Esophagus muscularis mucosa (tissue), 4 donors: ENCODE data around the gene POLD4. TPM values are rescaled to one million over a fixed set of nuclear protein-coding genes. Genes with fewer than 3 reads are reported as not detected.

ENCODE experiments used
- DNase-seq: peaks from one replicate; pipeline ENCODE4 v3.0.0-alpha.2; 2017; ENCODE audit errors: extremely low spot score
- H3K27ac ChIP-seq, 4 donors: fragments of 200-600 bp; sonication (generic); replicated peaks in 1 of 4; 1 replicate in 3 of 4; 2 replicates in 1 of 4; pipeline ENCODE4 v1.5.1; 2016 to 2019; ENCODE audit warnings: mild to moderate bottlenecking in 1 of 4
- H3K27me3 ChIP-seq, 4 donors: fragments of 200-600 bp; sonication (generic); one replicate each; pipeline versions ENCODE4 v1.5.1 to v1.6.0; 2016 to 2019
- H3K36me3 ChIP-seq, 4 donors: fragments of 200-600 bp; sonication (generic); one replicate each; pipeline ENCODE4 v1.5.1; 2016 to 2019
- H3K4me1 ChIP-seq, 4 donors: fragments of 200-600 bp; sonication (generic); one replicate each; pipeline ENCODE4 v1.5.1; 2016 to 2019
- H3K4me3 ChIP-seq, 4 donors: fragments of 200-600 bp; sonication (generic); 1 replicate in 2 of 4; 2 replicates in 2 of 4; pipeline ENCODE4 v1.5.1; 2016 to 2019; ENCODE audit warnings: mild to moderate bottlenecking in 4 of 4, moderate library complexity in 1 of 4
- H3K9me3 ChIP-seq, 4 donors: fragments of 200-600 bp; sonication (generic); 1 replicate in 3 of 4; 2 replicates in 1 of 4; pipeline ENCODE4 v1.5.1; 2016 to 2019
- EP300 ChIP-seq: sonication (generic); formaldehyde crosslinking; IDR thresholded peaks from one replicate; pipeline ENCODE4 v1.6.1; 2017; ENCODE audit warnings: antibody characterized with exemption
- POLR2A ChIP-seq: fragments of 450-650 bp; IDR thresholded peaks from one replicate; pipeline ENCODE4 v1.6.1; 2017; ENCODE audit warnings: antibody characterized with exemption, moderate library complexity, mild to moderate bottlenecking, low read depth
- POLR2AphosphoS5 ChIP-seq, 2 donors: sonication (generic); formaldehyde crosslinking; IDR thresholded peaks; one replicate each; pipeline ENCODE4 v1.6.1; 2017; ENCODE audit warnings: antibody characterized with exemption in 2 of 2
- WGBS: methylation state at CpG from one replicate; pipeline ENCODE4 v1.1.5; 2018; 5-methylcytosine and 5-hydroxymethylcytosine counted together
- intact Hi-C: fragments of 100-400 bp; cut with DNase I; formaldehyde crosslinking; loops from one replicate; pipeline ENCODE4 v1.15.1; 2023
- total RNA-seq, 4 donors: library from RNA; depleted of rRNA; stranded (reverse); fragments of >200 nt; gene quantifications; one replicate each; pipeline versions ENCODE4 v1.1.0 to v1.2.1, GENCODE V29; 2016
- TF ChIP-seq, protein P1 (sequence below), 3 experiments: fragments of 200-600 bp in 2 of 3; fragments of 450-650 bp in 1 of 3; sonication (generic) in 2 of 3; IDR thresholded peaks; one replicate each; pipeline ENCODE4 v1.5.1; 2017 to 2019; ENCODE audit warnings: antibody characterized with exemption in 3 of 3, mild to moderate bottlenecking in 2 of 3, moderate library complexity in 1 of 3

Gene POLD4
- total RNA-seq, 4 donors from 2014 or later, result 77.2 to 106 (median 83.1) TPM

DNA sequence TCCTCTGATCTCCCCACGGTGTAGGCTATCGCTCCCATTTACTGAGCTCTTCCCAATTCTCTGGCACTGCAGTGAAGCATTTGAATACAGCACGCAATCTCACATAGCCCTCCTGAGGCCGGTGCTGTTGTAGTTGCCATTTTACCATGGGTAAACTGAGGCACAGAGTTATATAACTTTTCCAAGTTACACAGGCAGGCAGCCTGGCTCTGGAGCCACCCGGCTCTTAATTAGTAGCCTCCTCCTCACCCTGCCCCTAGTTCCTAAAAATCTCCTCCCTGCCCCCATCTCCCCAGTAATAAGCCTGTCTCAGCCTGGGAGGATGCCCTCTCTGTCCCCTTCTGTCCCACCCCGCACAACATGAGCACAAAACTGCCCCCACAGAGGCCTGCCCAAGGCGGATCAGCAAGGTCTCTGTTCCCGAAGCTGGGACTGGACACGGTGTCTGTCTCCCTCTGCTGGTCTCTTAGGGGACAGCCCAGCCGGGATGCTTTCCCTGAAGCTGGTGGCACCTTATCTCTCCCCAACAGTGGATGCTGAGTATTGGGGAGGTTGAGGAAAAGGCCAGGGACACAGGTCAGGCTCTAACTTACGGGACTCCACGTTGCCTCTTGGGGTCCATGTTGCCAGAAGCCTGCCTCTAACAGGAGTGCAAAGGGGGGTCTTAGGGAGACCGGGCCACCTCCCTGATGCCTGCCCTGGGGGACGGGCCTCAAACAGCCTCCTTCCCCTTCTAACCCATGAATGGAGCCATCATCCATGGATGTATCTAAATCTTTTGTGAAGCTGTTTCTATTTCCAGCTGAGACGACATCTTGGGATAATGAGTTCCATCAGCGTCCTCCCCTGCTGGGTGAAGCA lies 29.2 kb upstream of the POLD4 start:
- Histone ChIP-seq H3K36me3 (no peaks in the 10 kb centered on the region), H3K27ac (no peak overlapping the region), H3K4me3 (no peak overlapping the region), H3K4me1 (peaks cover 3 to 35% (median 17%) of the 10 kb centered on the region in 4 donors), H3K9me3 (no peaks in the 10 kb centered on the region), H3K27me3 (no peaks in the 10 kb centered on the region)
- intact Hi-C loops, result loop anchor here (2.0 to 5.0 kb wide), 3 partner anchors 26 to 120 kb away; no protein-coding TSS in a partner anchor
- 47% methylated on average over 12 of the region's 16 CpGs for WGBS
- DNase-seq, result no peak
- no peak for TF ChIP-seq EP300
- TF ChIP-seq, protein P1, sequence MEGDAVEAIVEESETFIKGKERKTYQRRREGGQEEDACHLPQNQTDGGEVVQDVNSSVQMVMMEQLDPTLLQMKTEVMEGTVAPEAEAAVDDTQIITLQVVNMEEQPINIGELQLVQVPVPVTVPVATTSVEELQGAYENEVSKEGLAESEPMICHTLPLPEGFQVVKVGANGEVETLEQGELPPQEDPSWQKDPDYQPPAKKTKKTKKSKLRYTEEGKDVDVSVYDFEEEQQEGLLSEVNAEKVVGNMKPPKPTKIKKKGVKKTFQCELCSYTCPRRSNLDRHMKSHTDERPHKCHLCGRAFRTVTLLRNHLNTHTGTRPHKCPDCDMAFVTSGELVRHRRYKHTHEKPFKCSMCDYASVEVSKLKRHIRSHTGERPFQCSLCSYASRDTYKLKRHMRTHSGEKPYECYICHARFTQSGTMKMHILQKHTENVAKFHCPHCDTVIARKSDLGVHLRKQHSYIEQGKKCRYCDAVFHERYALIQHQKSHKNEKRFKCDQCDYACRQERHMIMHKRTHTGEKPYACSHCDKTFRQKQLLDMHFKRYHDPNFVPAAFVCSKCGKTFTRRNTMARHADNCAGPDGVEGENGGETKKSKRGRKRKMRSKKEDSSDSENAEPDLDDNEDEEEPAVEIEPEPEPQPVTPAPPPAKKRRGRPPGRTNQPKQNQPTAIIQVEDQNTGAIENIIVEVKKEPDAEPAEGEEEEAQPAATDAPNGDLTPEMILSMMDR (IDR thresholded peaks at IDR 0.05), result peak; percentile 95 to 100 (median 99)
- TF ChIP-seq POLR2A, result no peak
- TF ChIP-seq POLR2AphosphoS5 (IDR thresholded peaks at IDR 0.05), result peak; percentile 35 to 65

DNA sequence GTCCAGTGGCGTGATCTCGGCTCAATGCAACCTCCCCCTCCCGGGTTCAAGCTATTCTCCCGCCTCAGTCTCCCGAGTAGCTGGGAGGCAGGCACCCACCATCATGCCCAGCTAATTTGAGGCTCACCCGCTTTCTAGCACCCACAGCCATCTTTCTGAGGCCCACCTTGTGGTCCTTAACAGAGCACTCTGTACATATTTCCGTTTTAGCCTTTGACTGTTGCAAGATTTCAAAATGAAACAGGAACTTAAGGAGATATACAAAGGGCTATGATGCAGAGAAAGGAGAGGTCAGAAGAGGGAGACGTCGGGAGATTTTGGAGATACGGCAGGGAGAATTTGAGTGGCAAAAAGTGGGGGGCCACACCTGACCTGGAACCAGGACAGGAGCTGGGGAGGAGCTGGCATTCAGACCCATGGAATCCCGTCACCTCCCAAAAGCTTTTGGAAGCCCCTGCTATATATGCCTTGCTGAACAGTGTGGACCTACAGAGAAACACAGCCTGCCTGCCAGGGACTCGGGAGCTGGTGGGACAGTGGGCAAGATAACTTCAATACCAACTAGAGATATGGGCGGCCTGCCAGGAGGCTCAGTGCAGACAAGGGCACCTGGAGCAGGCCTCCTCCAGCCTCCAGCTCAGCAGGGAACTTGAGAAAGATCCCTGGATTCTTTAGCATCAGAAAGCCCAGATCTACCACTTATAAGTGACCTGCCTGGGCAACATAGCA lies 28.1 kb upstream of the POLD4 start:
- TF ChIP-seq EP300 (no peak), POLR2A (no peak), POLR2AphosphoS5 (IDR thresholded peaks at IDR 0.05) (no peak)
- TF ChIP-seq, protein P1 (IDR thresholded peaks at IDR 0.05), result no peak
- 86% methylated on average over 11 of the region's 13 CpGs for WGBS
- Histone ChIP-seq H3K4me3 (no peak overlapping the region), H3K4me1 (peaks cover 3 to 35% (median 17%) of the 10 kb centered on the region in 4 donors), H3K9me3 (no peaks in the 10 kb centered on the region), H3K27me3 (no peaks in the 10 kb centered on the region), H3K36me3 (no peaks in the 10 kb centered on the region), H3K27ac (peak overlapping the region in 1 of 4 donors; percentile 6)
- intact Hi-C loops, result loop anchor here (5.0 kb wide), 2 partner anchors 34 to 119 kb away; no protein-coding TSS in a partner anchor
- DNase-seq, result no peak

DNA sequence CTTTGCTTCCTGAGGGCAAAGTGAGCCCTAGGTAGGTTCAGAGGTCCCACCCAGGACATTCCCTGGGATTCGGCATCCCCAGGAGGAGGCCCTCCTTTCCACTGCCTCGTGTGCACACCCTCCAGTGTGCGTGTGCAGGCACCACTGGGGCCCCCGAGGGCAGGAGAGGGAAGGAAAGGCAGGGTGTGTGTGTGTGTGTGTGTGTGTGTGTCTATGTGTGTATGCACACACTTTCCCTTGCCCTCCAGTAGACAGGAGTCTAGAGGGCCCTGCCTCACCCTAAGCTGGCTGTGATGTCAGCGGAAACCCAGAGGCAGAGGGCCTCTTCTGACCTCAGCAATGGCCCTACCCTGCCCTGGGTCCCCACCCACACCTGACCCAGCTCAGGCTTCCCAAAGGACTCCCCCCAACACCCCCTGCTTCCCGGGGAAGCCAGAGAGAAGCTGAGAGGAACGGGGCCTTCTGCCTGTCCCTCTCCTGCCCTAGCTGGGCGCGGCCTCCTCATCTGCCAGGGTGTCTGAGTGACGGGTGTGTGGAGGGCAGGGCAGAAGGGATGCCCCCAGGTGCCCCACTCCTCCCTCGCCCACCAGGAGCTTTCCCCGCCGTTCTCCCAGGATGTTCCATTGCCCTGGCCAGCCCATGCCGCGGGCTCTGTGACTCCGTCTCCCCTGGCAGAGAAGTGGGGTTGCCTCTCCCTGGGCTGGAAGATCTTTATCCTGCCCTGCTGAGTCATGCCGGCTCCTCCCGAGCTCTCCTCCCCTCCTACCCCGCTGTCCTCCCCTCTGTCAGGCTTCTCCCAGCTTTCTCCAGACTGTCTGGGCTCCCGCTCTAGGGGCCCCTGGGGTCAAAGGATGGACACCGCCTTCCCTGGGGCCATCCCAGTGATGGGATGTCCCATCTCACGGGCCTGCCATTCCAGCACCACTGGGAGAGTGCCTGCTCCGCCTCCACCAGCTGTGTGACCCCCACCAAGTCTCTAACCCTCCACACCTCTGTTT lies 26.0 kb upstream of the POLD4 start:
- H3K4me1 ChIP-seq, result peaks cover 17 to 39% (median 21%) of the 10 kb centered on the region in 4 donors
- TF ChIP-seq, protein P1 (IDR thresholded peaks at IDR 0.05), result no peak
- TF ChIP-seq EP300, result no peak
- no peak for TF ChIP-seq POLR2AphosphoS5 (IDR thresholded peaks at IDR 0.05)
- no peak for TF ChIP-seq POLR2A
- intact Hi-C loops, result loop anchor here (5.0 kb wide), 2 partner anchors 32 to 117 kb away; no protein-coding TSS in a partner anchor
- no peak overlapping the region for H3K27ac ChIP-seq
- no peak for DNase-seq
- H3K4me3 ChIP-seq, result no peak overlapping the region
- H3K27me3 ChIP-seq, result no peaks in the 10 kb centered on the region
- no peaks in the 10 kb centered on the region for H3K9me3 ChIP-seq
- 81% methylated on average over 14 of the region's 23 CpGs for WGBS
- H3K36me3 ChIP-seq, result no peaks in the 10 kb centered on the region

DNA sequence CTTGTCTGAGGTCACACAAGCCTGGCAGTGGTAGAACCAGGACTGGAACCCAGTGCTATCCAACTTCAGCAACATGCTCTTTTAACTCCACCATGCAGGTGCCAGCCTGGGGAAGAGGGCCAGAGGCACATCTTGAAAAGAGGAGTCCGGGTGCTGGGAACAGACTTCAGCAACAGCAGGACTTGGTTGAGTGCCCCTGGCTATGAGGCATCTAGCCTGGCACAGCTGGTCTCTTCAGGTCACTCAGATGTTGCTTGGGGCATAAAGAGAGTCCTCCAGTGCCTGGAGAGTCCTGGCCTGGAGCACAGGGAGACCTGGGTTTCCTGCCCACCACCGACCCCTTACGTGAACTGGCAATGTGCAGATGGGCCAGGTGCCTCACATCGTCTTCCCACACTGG lies 25.2 kb upstream of the POLD4 start:
- H3K27ac ChIP-seq, result no peak overlapping the region
- no peak for TF ChIP-seq EP300
- TF ChIP-seq, protein P1 (IDR thresholded peaks at IDR 0.05), result no peak
- H3K9me3 ChIP-seq, result no peaks in the 10 kb centered on the region
- H3K36me3 ChIP-seq, result no peaks in the 10 kb centered on the region
- H3K4me1 ChIP-seq, result peaks cover 23 to 46% (median 28%) of the 10 kb centered on the region in 4 donors
- 81% methylated on average over 4 of the region's 4 CpGs for WGBS
- no peaks in the 10 kb centered on the region for H3K27me3 ChIP-seq
- no peak overlapping the region for H3K4me3 ChIP-seq
- intact Hi-C loops, result no loop called here
- no peak for DNase-seq
